Stimulated activated naive CD4-positive, alpha-beta T cell (primary cell): ENCODE results near the gene BHLHA15.
"Not testable (repeated sequence)": the region's sequence is repeated elsewhere in the genome, so short reads cannot be mapped to it uniquely, and the experiment has no call there.

Source experiments
- DNase-seq, 6 experiments: peaks; one replicate each; lab custom pipeline; 2025; lab: John Stamatoyannopoulos, UW

The BHLHA15 gene

GRCh38 chr7:98210513-98211220, 572 bp upstream of the BHLHA15 start:
- no peak for DNase-seq

GRCh38 chr7:98211676-98212531, 665 bp downstream of the BHLHA15 start:
- DNase-seq = no peak

- no peak for DNase-seq
These were observed 1.3 kb downstream of the BHLHA15 start for GRCh38 chr7:98212532-98213041.

GRCh38 chr7:98213296-98213887, 2.2 kb downstream of the BHLHA15 start:
- no peak for DNase-seq

GRCh38 chr7:98213888-98214810, 2.9 kb downstream of the BHLHA15 start:
- DNase-seq = no peak

GRCh38 chr7:98214811-98215321, 3.6 kb downstream of the BHLHA15 start:
- DNase-seq = no peak

- no peak for DNase-seq
These were observed 4.6 kb downstream of the BHLHA15 start for GRCh38 chr7:98215561-98216495.

GRCh38 chr7:98216941-98217622, 5.8 kb downstream of the BHLHA15 start:
- DNase-seq = no peak

GRCh38 chr7:98217623-98218582, 6.7 kb downstream of the BHLHA15 start:
- no peak for DNase-seq

- DNase-seq = not testable (repeated sequence)
These were observed 8.1 kb downstream of the BHLHA15 start for GRCh38 chr7:98219382-98219781.

GRCh38 chr7:98221611-98222532, 10.6 kb downstream of the BHLHA15 start:
- no peak for DNase-seq

- DNase-seq = no peak
These were observed 11.4 kb downstream of the BHLHA15 start for GRCh38 chr7:98222533-98223195.

GRCh38 chr7:98223351-98223897, 12.2 kb downstream of the BHLHA15 start:
- DNase-seq = no peak

GRCh38 chr7:98223898-98224700, 12.9 kb downstream of the BHLHA15 start:
- no peak for DNase-seq

GRCh38 chr7:98224701-98225181, 13.5 kb downstream of the BHLHA15 start:
- no peak for DNase-seq
